HG02623 (cell line): ENCODE data around the gene MSI2.

ENCODE experiments used
- ATAC-seq: cut with Tn5 transposase; IDR thresholded peaks from one replicate; pipeline ENCODE4 v1.9.1; 2021; ENCODE audit warnings: moderate library complexity; ENCODE audit not compliant: unreplicated experiment

The MSI2 gene

DNA sequence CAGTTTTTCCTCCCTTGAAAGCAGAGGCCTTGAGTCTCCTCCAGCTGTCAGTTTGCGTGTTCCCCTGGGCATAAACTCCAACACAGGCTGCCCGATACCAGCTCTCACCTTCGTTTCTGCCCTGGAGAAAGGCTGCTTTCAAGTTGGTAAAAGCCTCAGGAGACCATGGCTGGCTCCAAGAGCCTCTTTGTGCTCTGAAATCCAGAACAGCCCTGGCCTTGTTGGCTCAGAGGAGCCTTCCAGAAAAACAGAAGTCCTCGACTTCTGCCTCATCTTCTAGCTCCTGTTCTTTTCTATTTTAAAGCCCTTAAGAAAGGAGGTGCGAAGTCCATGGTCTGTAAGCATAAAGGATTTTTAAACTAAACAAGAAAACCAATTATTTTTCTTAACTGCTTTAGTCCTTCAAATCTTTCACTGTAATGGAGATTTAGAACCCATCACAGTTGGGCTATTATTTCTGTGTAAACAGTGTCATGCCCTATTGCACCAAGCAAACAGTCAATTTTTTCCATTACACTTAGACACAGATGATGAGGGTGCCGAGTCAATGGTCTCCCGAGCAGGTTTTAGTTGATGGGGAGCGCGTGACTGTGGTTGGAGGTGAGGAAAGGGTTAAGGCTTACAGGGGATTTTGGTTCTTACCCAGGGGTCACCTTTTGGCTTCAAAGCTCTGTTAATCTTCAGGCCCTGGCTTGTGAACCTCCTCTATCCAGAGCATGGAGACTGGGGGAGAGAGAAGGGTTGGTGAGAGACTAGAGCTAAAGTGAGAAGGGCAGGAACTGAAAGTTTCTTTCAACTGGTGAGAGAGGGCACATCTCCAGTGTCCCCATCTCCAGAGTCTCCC, 212.8 kb downstream of the MSI2 start:
- no peak for ATAC-seq

DNA sequence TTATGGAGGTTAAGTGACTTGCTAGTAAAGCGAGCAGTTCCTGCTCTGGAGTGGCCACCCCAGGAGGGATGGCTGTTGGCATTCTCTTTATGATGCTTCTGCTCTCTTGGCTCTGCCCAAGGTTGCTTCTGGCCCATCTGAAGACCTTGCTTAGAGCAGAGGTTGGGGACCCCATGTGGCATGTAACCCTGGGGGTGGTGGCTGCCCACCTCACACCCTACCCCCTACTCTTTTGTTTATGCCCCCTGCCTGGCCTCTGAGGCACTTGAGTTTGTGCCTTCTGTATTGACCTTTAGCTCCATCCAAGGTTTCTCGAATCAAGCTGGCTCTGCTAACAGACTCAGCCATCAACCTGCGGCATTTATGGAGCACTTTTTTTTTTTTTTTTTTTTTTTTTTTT, 214.6 kb downstream of the MSI2 start:
- ATAC-seq = no peak

DNA sequence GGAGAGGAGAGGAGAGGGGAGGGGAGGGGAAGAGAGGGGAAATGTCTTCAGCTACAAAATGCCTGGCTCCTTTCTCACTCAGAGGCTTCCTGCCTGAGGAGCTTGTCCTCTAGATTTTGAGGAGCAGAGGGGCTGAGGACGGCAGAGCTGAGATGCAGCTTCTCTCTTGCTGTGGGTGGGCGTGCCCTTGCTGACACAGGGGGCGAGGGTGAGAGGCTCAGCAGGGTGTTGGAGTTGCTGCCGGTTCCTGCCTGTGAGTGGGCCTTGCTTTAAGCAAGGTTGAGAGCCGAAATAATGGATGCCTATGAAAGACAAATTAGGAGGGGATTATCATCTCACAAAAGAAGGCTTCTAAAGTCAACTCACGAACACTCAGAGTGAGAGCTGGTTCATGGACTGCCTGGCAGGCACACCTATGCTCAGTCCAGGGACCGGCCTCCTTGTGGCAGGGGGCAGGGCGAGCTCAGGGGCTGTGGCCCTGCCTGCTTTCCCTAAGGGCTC, 215.6 kb downstream of the MSI2 start:
- ATAC-seq = no peak

DNA sequence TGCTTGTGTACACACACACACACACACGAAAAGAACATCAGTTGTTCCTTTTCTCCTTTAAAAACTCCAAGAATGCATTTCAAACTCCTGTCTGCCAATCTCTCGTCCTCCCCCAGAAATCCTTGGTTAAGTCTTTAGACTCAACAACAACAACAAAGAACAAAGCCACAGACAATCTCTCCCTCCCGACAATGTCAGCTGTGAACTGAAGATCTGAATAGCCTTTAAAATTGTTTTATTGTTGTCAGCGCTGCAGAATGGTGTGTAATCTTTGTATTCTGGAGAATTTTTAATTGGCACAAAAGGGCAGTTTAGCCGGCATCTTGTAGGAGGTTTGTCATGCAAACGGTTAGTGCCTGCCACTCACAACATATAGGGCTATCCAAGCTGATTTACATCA, 219.5 kb downstream of the MSI2 start:
- ATAC-seq = no peak

DNA sequence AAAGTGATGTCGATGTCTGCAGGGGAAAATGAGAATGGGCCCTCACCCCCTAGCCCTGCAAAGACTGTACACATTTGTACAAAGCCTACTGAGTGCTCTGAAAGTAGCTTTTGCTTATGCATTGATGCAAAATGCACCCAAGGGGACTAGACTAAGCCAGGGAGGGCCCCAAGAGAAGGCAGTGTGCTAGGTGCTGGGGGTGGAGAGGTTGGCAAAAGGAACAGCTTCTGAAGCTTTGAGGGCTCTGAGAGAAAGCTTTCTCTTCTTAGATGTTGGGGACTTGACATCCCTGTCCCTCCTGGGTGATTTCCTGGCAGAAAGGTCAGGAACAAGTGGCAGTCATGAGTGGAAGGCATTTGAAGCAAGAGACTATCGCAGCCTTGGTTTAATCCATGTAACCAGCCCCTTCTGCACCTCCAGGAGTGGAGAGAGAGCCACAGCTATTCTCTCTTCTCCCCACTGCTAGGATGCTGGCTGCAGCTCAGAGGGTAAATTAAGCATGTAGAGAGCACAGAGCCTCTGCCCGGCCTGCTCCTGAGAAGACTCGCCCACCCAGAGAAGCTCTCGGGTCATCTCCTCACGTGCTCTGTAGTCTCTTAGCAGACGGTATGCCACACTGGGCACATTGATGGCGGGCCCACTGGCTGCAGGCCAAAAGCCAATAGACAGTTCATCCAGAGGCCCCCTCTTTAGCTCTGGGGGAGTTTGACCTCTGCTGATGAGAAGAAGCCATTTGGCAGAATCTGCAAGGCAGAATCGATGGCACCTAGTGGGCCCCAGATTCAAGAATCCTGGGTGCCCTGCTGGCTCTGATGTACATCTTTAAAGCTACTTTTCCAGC, 221.4 kb downstream of the MSI2 start:
- no peak for ATAC-seq

DNA sequence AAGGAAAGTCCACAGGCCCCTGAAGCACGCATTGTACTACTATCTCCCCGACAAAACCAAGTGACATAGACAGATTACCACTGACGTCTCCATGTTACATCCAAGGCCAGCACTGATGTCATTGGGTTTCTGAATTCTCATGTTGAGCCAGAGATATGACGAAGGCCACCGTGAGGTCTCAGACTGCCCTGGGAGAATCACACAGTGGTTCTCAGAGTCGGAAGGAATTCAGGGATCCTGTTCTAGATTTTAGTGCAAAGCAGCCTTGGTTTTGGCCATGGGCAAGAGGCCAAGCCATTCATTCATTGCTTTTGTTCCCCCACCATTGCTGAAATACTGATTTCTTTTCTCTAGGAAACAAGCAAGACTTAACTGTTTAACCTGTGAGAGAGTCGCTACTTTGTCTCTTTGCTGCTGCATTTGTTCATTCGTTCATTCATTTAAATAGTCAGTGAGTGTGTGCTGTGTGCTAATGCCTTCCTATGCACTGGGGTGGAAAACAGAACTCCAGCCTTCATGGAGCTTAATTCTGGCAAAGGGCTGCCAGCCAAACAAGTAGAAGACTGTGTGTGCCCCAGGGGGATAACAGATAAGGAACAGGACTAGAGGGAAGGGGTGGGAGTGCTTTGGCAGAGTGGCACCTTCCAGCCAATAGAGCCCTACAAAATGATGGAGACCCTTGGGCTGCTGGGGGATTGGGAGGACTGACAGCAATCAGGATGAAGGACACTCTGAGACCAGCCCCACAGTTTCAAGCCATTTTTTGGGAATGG, 222.3 kb downstream of the MSI2 start:
- no peak for ATAC-seq

DNA sequence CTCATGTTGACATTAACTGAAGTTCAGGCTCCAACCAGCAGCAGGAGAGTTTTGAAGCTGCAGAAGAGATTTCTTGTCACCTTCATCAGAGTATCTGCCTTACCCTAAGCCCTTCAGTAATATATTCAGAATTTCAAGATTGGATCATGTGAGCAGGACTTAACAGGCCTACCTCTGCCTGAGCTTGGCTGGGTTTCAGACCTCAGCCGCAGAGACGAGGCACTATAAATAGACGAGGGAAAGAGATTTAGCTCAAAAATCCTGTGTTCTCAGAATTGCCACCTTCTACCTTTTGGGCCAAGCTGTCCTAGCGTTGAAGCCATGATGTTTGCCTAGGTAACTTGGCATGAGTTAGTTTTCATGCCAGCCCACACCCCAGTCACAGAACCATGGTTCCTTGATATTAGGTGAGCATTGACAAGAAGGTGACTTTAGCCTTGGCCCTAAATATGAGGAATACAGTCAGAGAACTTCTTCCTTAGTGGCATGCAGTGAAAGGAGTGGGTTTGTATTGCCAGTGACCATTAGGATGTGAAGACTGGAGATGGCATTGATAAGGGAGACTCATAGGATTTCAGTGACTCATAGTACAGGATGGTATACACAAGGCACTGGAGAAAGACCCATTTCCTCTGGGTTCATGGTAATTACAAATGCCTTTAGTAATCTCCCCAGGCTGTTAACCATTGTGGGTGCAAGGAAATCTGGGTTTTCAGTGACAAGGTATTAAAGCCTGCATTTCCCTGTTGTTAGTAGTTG, 224.3 kb downstream of the MSI2 start:
- no peak for ATAC-seq

DNA sequence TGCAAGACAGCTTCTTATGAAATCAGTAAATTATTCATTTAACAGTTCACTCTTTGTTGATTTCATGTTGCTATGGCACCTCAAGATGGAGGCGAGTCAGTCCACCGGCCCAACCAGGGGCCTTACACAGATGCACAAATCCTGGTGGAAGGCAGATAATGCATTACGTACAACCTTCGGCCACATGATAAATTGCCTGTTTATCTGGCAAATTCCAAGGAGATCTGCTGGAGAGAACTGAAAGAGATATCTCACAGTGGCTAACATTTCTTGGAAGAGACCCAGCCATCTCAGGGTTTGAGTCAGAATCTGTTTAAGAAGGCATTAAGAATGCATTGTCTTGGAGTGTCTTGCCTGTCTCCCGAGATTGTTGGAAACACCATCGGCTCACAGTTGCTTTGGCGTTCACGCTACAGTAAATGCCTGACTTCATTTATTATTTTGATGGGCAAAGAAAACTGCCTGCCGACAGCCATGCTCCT, 225.6 kb downstream of the MSI2 start:
- no peak for ATAC-seq

DNA sequence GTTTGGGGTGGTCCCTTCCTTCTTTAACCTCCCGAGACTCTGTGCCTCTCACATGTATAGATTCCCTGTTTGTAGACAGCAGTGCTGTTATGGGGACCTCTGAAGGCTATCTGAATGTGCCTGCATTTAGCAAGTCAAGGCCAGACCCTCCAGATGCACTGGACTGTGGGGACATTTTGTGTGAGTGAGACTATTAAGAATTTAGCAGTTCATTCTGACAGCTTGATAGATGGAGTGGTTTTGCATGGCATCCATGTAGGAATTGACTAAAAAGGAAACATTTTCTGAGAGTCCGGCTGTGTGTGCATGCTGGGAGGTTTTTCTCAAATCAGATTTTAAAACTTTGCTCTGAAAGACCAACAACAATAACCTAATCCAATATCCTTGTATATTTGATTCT, 226.3 kb downstream of the MSI2 start:
- no peak for ATAC-seq

DNA sequence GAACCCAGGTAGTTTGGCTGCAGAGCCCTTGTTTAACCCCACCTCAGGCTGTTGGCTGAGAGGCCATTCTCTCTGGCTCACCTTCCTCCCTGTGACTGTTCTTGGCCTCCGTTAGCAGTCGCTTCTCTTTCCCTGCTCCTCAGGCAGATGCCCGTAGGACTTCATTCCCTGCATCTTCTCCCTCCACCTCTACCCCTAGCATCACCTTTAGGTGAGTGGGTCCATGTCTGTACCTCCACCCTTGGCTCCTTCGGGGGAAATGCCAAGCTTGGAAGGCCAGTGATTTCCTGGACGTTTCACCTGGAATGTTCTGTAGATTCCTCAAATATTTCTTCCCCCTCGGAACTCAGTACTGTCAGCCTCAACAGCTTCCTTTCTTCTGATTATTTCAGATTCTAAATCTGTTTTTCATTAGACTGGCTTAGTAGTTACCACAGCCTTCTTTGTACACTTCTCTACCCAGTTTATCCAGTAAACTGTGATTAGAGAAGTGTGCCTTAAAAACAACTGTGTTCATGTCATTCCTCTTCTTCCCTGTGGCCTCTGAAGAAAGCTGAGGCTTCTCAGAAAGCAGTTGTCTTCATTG, 227.9 kb downstream of the MSI2 start:
- ATAC-seq = no peak

DNA sequence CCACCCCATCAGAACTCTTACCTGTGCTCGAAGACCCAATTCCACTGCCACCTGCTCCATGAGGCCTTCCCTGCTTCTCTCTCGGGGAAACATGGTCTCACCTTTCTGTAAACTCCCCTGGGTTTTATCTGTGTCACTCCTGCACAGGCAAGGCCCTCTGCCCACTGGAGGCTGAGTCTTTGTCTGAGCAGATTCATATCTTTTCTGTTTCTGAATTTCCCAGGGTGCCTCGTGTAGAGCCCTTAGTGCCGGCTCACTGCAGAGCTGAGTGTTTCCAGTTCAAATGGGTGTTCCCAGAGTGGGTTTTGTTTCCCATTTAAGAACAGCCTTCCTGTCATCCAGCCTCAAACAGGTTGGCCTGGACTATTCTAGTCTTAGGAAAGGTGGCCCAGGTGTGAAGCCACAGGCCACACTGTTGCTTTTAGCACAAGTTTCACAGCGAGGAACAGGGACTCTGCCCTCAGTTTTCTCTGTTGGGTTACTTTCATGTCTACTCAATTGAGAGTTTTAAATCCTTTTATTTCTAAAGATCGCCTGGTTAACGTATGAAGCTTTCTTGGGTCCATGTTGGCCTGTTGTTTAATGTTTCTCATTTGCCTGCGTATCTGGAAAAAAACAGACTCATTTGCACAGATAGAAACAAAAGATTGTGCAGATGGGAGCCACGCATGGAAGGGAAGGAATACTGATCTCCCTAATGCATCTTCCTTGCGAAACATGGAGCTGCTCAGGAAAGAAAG, 228.7 kb downstream of the MSI2 start:
- no peak for ATAC-seq

DNA sequence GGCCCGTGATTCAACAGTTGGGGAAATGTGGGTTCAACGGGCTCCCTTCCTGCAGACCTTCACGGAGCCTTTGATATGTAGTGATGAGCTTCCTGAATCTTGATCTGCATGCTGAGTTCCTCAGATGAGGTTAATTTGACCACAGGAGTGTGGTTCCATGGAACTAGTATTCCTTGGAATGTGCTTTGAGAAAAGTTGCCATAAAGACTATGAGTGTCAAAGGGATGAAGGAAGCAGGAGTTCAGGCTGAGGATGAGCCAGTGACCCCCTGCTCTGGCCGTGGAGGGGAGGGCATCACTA, 229.2 kb downstream of the MSI2 start:
- ATAC-seq = no peak

DNA sequence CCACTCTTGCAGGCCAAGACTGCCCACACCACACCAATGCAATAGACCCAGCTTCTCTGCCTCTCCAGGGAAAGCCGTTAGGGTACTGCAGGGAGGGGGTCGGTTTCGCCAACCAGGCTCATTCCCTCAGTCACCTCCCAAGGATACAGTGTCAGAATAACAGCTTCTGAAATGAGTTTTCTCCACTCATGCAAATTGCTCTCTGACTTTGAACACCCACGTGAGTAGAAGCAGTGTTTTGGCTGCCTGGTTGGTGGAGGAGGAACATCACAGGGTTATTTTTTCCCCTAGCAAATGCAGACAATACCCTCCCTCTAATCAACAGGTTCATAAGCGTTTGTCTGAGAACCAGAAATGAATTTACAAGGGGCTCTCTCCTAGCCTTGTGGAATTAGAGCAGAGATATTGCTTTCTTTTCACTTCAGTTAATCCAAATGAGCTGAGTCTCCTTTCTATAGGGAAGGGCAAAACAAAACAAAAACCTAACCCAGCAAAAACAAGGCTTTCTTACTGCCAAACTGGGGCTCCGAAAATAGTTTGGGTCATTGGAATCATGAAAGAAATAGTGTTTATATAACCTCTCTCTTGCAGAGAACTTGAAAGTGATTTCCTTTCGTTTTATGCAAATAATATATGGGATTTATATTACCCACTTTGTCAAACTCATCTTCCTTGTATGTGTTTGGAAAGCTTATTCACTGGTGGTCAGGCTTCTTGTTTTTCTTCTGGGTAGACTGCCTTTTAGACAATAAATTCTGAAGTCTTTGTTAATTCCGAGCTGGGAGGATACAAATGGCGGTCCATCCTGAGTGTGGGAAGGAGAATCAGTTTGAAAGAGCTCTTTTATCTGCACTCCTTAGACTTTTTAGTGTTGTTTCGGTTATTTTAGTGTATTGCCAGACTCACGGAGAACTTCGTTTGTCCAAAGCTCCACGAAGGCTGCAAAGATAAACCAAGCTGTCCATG, 229.9 kb downstream of the MSI2 start:
- ATAC-seq = no peak

DNA sequence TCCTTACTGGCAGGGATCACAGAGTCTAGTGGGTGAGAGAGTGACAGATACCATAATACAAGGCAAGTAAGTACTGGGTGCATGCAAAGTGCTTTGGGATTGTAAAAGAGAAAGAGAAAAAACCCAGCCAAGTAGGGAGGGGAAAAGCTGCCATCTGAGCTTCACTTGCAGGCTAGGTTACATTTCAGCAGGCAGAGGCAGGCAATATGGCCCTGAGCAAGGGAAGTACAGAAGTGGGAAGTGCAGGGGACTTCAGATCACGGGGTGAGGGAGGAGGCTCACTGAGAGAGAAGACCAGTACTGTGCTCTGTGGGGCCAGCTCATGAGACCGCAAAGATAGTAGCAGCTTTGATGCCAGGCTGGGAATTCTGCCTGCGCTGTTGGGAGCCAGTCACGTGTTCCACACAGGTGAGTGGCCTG, 230.6 kb downstream of the MSI2 start:
- no peak for ATAC-seq

DNA sequence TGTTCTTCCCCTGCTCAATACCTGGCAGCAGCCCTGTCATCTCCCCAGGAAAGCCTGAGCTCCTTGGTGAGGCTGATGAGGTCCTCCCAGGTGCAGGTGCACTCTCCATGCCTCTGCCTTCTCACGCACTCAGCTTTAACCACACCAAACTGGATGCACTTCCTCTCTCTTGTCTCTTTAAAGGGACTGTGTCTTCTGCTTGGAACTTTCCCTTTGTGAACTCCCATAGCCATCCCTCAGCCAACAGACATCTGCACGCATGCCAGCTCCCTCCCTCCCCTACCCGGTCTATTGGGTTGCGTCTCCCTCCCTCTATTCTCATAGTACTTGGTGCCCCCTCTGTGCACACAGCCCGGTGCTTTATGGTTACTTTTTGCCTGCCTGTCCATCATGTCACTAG, 231.2 kb downstream of the MSI2 start:
- ATAC-seq = no peak

DNA sequence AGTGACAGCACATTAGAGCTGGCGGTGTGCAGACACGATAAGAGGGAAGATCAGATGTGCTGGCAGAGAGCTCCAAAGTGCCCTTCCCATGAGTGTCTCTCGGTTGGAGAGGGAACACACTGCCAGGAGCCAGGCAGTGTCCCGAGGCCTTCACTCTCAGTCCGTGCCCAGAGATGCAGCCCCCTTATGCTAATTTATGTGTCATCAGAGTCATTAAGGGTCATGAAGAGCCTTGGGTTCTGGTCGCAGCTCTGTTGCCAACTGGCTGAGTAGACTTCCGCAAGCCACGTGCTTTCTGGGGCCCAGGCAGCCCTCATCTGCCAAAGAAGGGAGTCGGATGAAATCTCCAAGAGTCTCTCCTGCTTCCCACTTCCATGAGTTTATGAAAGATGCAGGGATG, 232.5 kb downstream of the MSI2 start:
- ATAC-seq = no peak

DNA sequence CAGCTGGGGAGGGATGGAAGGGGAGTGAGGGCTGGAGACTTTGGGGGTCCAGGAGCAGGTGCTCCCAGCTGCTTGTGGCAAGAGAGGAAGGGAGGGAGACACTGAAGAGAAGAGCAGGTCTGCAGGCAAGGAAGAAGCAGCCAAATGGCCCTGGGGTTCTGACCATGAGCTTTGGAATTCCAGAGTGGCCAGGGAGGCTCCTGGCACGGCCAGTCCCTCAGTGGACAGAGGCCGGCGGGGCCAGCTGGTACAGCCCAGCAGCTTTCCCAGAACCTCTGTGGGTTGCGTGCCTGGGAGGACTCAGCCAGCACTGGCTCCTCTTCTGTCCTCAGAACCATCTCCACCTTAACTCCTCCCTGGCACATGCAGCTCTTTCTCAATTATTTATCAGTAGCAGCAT, 233.0 kb downstream of the MSI2 start:
- ATAC-seq = no peak

DNA sequence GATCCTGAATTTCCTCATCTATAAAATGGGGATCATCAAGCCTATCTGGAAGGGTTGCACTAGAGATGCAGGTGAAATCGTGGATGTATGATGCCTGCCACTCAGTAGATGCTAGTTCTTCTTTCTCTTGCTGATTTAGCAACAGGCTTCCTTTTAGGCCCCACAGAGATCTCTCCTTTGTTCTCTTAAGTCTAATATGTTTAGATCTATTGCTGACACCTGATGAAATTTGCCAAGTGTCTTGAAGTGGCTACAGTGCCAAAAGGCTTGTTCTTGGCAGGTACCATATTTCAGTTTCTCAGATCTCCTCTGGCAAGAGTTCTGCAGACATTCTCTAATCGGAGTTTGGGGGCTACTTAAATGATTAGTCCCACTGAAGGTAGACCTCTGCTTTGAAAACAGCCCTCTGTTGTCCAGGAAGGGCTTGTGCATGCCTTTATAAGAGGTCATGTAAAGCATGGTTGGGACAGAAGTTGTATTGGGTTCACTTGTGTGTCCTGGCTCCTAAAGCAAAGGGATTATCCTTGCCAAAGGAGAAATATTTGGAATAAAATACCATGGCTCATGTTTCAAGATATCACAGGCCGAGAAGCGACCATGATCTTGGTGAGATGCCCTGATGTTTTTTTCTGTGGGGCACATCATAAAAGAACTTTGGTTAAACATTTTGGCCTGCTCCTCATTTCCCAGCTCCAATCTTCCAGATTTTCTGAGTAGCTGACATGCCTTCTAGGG, 234.0 kb downstream of the MSI2 start:
- no peak for ATAC-seq
